ENCODE results near the gene PPP4R2.

DNA sequence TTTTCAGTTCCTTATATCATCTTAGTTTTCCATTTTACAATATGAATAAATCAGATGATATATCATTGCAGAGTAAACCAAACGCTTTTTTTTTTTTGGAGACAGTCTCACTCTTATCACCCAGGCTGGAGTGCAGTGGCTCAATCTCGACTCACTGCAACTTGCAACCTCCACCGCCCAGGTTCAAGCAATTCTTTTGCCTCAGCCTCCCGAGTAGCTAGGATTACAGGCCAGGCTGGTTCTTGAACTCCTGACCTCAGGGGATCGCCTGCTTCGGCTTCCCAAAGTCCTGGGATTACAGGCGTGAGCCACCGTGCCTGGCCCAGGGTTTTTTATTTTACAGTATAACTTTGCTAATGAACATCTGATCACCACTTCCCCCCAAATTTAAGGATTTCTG lies 59.0 kb downstream of the PPP4R2 start:
- TF ChIP-seq EZH2 (IDR thresholded peaks at IDR 0.05; ENCODE audit: low read depth, low read length, severe bottlenecking), result no peak
- no peak for TF ChIP-seq POLR2AphosphoS5 (IDR thresholded peaks at IDR 0.05; ENCODE audit: low read depth, low read length)
- TF ChIP-seq, protein P1, sequence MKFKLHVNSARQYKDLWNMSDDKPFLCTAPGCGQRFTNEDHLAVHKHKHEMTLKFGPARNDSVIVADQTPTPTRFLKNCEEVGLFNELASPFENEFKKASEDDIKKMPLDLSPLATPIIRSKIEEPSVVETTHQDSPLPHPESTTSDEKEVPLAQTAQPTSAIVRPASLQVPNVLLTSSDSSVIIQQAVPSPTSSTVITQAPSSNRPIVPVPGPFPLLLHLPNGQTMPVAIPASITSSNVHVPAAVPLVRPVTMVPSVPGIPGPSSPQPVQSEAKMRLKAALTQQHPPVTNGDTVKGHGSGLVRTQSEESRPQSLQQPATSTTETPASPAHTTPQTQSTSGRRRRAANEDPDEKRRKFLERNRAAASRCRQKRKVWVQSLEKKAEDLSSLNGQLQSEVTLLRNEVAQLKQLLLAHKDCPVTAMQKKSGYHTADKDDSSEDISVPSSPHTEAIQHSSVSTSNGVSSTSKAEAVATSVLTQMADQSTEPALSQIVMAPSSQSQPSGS (IDR thresholded peaks at IDR 0.05; ENCODE audit: low read length), result no peak
- no peak for TF ChIP-seq TAF7 (optimal IDR thresholded peaks at IDR 0.05; ENCODE audit: borderline replicate concordance, low read depth, low read length)
- TF ChIP-seq JUND (IDR thresholded peaks at IDR 0.05; ENCODE audit: low read length), result no peak

Data from H1 (cell line).